HUES64 (cell line): ENCODE measurements around the gene UBTD1.
"Not testable (repeated sequence)": the region's sequence is repeated elsewhere in the genome, so short reads cannot be mapped to it uniquely, and the experiment has no call there.

Source experiments
- H3K27ac ChIP-seq: 2 replicates; pipeline ENCODE4 v1.7.0; 2013; ENCODE audit warnings: low read depth, low read length, inconsistent platforms
- H3K27me3 ChIP-seq: 2 replicates; pipeline ENCODE4 v1.6.1; 2013; ENCODE audit warnings: mild to moderate bottlenecking, low read length; ENCODE audit not compliant: insufficient read depth
- H3K36me3 ChIP-seq: 2 replicates; pipeline ENCODE4 v1.6.1; 2013; ENCODE audit warnings: mild to moderate bottlenecking, low read length; ENCODE audit not compliant: insufficient read depth
- H3K4me1 ChIP-seq: 2 replicates; pipeline ENCODE4 v1.6.1; 2013; ENCODE audit warnings: mild to moderate bottlenecking, low read length, moderate library complexity; ENCODE audit not compliant: insufficient read depth
- H3K4me3 ChIP-seq: 2 replicates; pipeline ENCODE4 v1.5.1; 2013; ENCODE audit warnings: mild to moderate bottlenecking, low read length, moderate library complexity
- H3K9ac ChIP-seq: 2 replicates; pipeline ENCODE4 v1.6.1; 2013; ENCODE audit warnings: mild to moderate bottlenecking, low read depth, low read length
- H3K9me3 ChIP-seq: 2 replicates; pipeline ENCODE4 v1.6.1; 2013; ENCODE audit warnings: low read depth, low read length; ENCODE audit not compliant: insufficient read depth
- WGBS: fragments of 150-250, 120-280 bp; methylation state at CpG from one replicate; pipeline ENCODE4 v1.1.7; 2013; ENCODE audit warnings: missing lambda C conversion rate; 5-methylcytosine and 5-hydroxymethylcytosine counted together

UBTD1 gene

GRCh38 chr10:97463363-97464132, 35.2 kb upstream of the UBTD1 start:
- Histone ChIP-seq H3K4me3 (no peak overlapping the region), H3K4me1 (no peaks in the 10 kb centered on the region), H3K27me3 (no peaks in the 10 kb centered on the region), H3K27ac (0 out of 2 replicates have a peak overlapping the region, but pooled peaks have one; percentile 33), H3K36me3 (peaks cover 99% of the 10 kb centered on the region), H3K9me3 (no peaks in the 10 kb centered on the region), H3K9ac (0 out of 2 replicates have a peak overlapping the region, but pooled peaks have one; percentile 6)
- 93% methylated on average over 3 of the region's 4 CpGs for WGBS

DNA sequence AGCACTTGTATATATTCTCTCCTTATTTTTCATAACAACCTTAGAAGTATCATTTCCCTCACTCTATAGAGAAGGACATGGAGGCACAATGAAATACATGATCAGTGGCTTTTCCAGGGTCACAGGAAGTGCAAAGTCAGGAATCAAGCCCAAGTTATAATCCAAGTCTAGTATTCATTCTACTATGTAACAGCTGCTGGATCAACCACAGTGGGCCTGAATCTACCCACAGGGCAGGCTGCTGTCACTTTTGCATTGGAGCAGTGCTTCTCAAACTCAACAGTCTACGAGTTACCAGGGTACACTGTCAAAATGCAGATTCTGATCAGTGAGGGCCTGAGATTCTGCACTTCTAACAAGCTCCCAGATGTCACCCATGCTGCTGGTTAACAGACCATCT, 34.5 kb upstream of the UBTD1 start:
- no peak overlapping the region for H3K9ac ChIP-seq

DNA sequence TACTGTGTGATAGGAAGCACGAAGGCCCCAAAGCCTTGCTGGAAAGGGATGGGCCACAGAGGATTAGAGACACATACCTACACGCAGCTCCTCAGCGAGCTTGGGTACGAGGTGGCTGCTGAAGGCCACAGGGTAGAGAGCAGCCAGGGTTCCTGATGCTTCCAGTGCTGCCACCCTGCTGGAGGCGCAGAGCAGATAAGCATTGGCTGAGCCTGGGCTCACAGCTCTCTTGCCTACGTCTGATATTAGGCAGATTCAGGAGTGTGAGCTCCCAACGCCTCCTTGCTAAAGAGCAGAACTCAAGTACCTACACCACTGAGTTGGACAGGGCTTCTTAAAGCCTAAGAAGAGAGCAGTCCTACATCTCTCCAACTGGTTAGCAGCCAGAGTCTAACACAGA, 32.7 kb upstream of the UBTD1 start:
- Histone ChIP-seq H3K9ac (no peak overlapping the region), H3K4me1 (no peaks in the 10 kb centered on the region), H3K9me3 (no peaks in the 10 kb centered on the region), H3K36me3 (peaks cover 98% of the 10 kb centered on the region), H3K27ac (no peak overlapping the region), H3K27me3 (no peaks in the 10 kb centered on the region), H3K4me3 (no peak overlapping the region)
- WGBS, result 93% methylated on average over 7 of the region's 7 CpGs

More for the DNA sequence above, 34.5 kb upstream of the UBTD1 start:
- Histone ChIP-seq H3K36me3 (peaks cover 98% of the 10 kb centered on the region), H3K4me3 (no peak overlapping the region), H3K4me1 (no peaks in the 10 kb centered on the region), H3K27ac (0 out of 2 replicates have a peak overlapping the region, but pooled peaks have one; percentile 33), H3K27me3 (no peaks in the 10 kb centered on the region), H3K9me3 (no peaks in the 10 kb centered on the region)
- WGBS, result 93% methylated on average over 1 of the region's 1 CpG

DNA sequence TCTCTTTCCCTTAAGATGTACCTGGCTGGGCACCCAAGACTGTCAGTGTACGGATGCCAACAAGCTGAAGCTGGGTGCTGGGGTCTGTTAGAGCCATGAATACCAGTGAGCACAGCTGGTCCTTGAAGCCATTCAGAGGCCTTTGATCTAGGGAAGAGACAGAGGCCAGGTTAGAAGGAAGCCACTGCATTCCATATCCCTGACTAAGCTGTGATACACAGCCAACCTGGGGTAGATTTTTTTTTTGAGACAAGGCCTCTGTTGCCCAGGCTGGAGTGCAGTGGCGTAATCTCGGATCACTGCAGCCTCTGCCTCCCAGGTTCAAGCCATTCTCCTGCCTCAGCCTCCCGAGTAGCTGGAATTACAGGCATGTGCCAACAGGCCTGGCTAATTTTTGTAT, 32.0 kb upstream of the UBTD1 start:
- WGBS, result 97% methylated on average over 4 of the region's 4 CpGs
- Histone ChIP-seq H3K9me3 (no peaks in the 10 kb centered on the region), H3K27me3 (no peaks in the 10 kb centered on the region), H3K27ac (no peak overlapping the region), H3K4me1 (no peaks in the 10 kb centered on the region), H3K36me3 (peaks cover 98% of the 10 kb centered on the region), H3K4me3 (no peak overlapping the region), H3K9ac (no peak overlapping the region)

- Histone ChIP-seq H3K4me3 (no peak overlapping the region), H3K4me1 (no peaks in the 10 kb centered on the region), H3K9ac (no peak overlapping the region), H3K9me3 (no peaks in the 10 kb centered on the region), H3K27ac (no peak overlapping the region), H3K27me3 (no peaks in the 10 kb centered on the region), H3K36me3 (peaks cover 98% of the 10 kb centered on the region)
- WGBS, result 95% methylated on average over 3 of the region's 3 CpGs
Measured at GRCh38 chr10:97468162-97468561, 30.6 kb upstream of the UBTD1 start.

- H3K4me1 ChIP-seq, H3K9ac ChIP-seq, H3K27me3 ChIP-seq, H3K27ac ChIP-seq, H3K9me3 ChIP-seq, H3K4me3 ChIP-seq: not testable (repeated sequence)
- 94% methylated on average over 12 of the region's 12 CpGs for WGBS
- H3K36me3 ChIP-seq, result peaks cover 98% of the 10 kb centered on the region
Measured at GRCh38 chr10:97468781-97469180, 29.9 kb upstream of the UBTD1 start.

DNA sequence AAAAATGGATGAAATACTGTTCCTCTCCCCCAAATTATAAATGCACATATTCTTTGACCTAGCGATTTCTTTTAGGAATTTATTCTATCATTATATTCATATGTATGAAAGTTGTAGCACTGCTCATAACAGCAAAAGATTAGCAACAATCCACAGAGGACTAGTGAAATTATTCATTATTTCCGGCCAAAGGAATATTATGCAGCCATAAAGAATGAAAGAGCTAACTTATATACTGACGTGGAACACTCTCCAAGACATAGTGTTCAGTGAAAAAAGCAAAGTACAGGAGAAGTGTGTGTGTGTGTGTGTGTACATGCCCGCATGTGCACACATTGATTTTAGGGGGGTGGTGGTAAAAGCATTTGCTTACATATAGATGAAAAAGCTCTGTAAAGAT, 23.8 kb upstream of the UBTD1 start:
- Histone ChIP-seq H3K4me1 (peaks cover 8% of the 10 kb centered on the region), H3K9me3 (no peaks in the 10 kb centered on the region), H3K9ac (no peak overlapping the region), H3K36me3 (peaks cover 95% of the 10 kb centered on the region), H3K27ac (no peak overlapping the region), H3K4me3 (no peak overlapping the region), H3K27me3 (no peaks in the 10 kb centered on the region)
- WGBS, result 97% methylated on average over 4 of the region's 4 CpGs

DNA sequence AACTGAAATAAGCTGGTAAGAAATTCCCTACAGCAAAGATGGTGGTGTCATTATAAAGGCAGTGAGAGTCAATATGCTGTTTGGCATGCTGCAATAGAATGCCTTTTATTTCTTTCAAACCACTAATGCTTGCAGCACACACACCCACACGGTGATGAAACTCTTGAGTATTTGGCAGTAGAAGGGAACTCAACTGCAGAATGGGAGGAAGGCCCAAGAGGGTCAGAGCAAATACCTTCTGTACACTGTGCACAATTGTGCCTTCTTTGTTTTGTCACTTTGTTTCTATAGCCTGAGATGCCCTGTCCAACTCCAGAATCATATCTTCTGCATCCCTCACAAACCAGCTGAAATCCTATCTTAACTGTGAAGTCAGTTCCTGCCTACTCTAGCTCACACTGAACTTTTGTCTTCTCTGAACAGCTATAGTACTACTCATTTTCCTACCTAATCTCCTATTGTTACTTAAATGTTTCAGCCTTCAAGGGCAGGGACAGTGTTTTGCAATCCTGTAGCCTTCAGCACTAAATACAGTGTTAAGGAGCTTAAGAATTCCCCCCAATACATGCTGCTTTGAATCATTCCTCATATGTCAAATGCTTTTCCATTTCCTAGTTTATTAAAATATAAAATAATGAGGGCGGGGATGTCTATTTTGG, 22.7 kb upstream of the UBTD1 start:
- Histone ChIP-seq H3K9ac (no peak overlapping the region), H3K36me3 (peaks cover 90% of the 10 kb centered on the region), H3K27ac (no peak overlapping the region), H3K4me3 (no peak overlapping the region), H3K27me3 (no peaks in the 10 kb centered on the region), H3K4me1 (peaks cover 17% of the 10 kb centered on the region), H3K9me3 (no peaks in the 10 kb centered on the region)
- 95% methylated on average over 2 of the region's 2 CpGs for WGBS

GRCh38 chr10:97479410-97479809, 19.3 kb upstream of the UBTD1 start:
- H3K27me3 ChIP-seq, H3K4me3 ChIP-seq, H3K9me3 ChIP-seq: not testable (repeated sequence)
- Histone ChIP-seq H3K4me1 (peaks cover 22% of the 10 kb centered on the region), H3K9ac (peak overlapping the region; percentile 10; the same call in 1 of the 2 replicates), H3K27ac (peak overlapping the region; percentile 29; the same call in 1 of the 2 replicates), H3K36me3 (peaks cover 72% of the 10 kb centered on the region)
- 98% methylated on average over 4 of the region's 4 CpGs for WGBS

GRCh38 chr10:97479939-97480338, 18.8 kb upstream of the UBTD1 start:
- Histone ChIP-seq H3K4me3 (no peak overlapping the region), H3K9me3 (no peaks in the 10 kb centered on the region), H3K27me3 (no peaks in the 10 kb centered on the region), H3K27ac (peak overlapping the region; percentile 85), H3K36me3 (peaks cover 67% of the 10 kb centered on the region), H3K9ac (peak overlapping the region; percentile 36; the same call in 1 of the 2 replicates), H3K4me1 (peaks cover 22% of the 10 kb centered on the region)
- WGBS, result 8% methylated on average over 9 of the region's 9 CpGs

GRCh38 chr10:97481071-97481470, 17.7 kb upstream of the UBTD1 start:
- peak overlapping the region; percentile 85 for H3K27ac ChIP-seq
- H3K4me3 ChIP-seq, result no peak overlapping the region
- WGBS, result 97% methylated on average over 4 of the region's 4 CpGs
- peaks cover 22% of the 10 kb centered on the region for H3K4me1 ChIP-seq
- no peaks in the 10 kb centered on the region for H3K9me3 ChIP-seq
- H3K36me3 ChIP-seq, result peaks cover 62% of the 10 kb centered on the region
- no peaks in the 10 kb centered on the region for H3K27me3 ChIP-seq
- peak overlapping the region; percentile 45; the same call in 1 of the 2 replicates for H3K9ac ChIP-seq
